ENCODE results near the gene RCL1.
"Not testable (repeated sequence)": the region's sequence is repeated elsewhere in the genome, so short reads cannot be mapped to it uniquely, and the experiment has no call there.

The RCL1 gene, protein sequence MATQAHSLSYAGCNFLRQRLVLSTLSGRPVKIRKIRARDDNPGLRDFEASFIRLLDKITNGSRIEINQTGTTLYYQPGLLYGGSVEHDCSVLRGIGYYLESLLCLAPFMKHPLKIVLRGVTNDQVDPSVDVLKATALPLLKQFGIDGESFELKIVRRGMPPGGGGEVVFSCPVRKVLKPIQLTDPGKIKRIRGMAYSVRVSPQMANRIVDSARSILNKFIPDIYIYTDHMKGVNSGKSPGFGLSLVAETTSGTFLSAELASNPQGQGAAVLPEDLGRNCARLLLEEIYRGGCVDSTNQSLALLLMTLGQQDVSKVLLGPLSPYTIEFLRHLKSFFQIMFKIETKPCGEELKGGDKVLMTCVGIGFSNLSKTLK

DNA sequence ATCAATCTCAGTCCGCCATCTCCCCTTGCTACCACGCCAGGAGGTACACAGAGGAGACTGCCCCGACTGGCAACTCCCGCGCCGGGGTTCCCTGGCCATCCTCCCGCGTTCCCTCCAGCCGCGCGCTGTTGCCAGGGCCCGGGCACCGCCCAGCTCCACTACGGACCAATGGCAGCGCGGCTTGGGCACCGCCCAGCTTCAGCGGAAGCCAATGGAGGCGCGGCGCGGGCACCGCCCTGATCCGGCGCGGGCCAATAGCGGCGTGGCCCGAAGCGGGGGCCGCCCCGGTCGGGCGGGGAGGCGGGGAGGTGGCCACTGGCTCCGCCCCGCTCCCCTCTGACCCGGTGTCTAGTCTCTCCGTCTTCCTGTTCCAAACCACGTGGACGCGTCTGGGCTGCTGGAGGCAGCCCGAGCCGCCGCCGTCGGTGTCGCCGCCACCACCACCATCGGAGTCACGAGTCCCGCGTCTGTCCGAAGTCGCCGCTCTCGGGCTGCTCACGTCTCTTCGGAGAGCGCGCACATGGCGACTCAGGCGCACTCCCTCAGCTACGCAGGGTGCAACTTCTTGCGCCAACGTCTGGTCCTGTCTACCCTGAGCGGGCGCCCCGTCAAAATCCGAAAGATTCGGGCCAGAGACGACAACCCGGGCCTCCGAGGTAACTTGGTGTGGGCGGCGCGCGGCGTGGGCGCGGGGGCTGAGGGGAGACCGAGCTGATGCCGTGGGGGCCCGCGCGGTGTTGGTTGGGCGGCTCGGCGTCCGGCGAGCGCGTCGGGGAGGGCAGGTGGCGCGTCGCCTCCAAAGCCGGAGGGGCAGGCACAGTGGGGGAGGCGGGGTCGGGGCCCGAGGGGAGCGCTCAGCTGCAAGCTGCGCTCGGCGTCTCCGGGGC, at the start of gene RCL1:
Gene RCL1, plus strand, starts transcription at position 373 of the 887 bp plus-strand sequence. Its CDS starts 148 bp downstream, at position 521.
- peak; percentile 83 for DNase-seq (ENCODE audit: low spot score)

DNA sequence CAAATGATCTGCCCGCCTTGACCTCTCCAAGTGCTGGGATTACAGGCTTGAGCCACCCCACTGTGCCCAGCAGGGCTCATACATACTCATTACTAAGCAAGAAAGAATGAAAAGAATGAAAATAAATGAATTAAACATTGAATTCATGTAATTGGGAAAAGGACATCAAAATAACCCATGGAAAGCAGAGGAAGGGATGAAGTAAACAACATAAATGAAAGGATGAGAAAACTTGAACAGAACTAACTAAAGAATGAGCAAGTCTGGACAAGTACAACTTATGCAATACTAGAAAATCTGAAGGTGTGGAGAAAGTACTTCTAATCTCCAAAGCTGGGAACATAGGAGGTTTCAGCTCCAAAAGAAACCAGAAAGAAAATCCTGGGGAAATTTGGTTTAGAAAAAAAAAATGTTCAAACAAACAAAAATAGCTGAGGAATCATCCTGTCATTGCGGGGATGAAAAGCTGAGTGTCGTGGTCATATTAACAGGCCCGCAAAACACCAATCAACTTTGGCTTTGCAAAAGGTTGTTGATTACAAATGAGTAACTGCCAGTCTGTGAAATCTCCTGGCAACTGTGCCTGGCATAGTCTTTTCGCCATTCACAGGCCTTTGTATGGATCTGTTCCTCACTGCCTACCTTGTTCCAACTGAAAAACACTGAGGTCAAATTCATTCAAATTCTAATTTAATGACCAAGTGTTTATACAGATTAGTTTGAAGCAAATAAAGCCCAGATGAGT, 49.4 kb upstream of the RCL1 start:
- no peak for DNase-seq (ENCODE audit: low spot score)

DNA sequence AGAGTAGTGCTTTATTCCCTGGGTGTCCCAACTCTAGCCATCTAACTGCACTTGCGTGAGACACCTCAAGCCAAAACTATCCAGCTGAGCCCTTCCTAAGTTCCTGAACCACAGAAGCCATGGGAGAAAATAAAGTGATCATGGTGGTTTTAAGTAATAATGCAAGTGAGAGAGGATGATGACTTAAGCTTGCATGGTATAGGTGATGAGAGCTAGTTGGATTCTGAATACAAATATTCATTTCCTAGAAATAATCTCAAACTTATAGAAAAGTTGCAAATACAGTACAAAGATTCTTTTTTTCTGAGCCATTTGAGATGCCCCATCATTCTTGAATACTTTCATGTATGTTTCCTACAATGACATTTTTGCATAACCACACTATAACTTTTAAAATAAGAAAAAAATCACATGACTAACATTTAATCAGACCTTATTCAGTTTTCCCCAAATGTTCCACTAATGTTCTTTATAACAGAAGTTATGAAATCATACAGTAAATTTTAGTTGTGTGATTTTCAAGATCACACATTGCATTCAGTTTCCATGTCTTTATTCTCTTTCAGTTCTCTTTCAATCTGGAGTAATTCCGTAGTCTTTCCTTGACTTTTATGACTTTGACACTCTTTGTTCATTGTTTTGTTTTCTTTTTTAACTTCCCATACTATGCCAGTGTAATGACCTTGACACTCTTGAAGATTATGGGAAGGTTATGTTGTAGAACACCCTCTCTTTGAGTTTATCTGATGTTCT, 46.3 kb upstream of the RCL1 start:
- no peak for DNase-seq (ENCODE audit: low spot score)

DNA sequence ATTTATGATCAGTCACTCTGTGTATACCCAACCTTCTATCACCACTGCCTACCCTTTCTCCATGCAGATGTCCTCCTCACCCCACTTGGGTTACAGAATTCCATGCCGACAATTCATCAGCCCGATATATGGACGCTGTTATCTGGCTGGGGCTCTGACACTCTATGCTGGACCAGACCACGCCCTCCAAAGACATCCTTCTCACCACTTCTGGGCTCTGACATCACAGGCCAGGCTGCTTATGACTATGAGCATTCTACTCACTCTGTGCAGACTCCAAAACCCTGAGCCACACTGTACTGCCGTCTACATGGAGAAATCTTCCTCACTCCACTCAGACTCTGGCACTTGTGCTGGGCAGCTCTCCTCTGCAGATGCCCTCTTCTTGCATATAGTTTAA, 44.1 kb upstream of the RCL1 start:
- DNase-seq (ENCODE audit: low spot score): no peak

DNA sequence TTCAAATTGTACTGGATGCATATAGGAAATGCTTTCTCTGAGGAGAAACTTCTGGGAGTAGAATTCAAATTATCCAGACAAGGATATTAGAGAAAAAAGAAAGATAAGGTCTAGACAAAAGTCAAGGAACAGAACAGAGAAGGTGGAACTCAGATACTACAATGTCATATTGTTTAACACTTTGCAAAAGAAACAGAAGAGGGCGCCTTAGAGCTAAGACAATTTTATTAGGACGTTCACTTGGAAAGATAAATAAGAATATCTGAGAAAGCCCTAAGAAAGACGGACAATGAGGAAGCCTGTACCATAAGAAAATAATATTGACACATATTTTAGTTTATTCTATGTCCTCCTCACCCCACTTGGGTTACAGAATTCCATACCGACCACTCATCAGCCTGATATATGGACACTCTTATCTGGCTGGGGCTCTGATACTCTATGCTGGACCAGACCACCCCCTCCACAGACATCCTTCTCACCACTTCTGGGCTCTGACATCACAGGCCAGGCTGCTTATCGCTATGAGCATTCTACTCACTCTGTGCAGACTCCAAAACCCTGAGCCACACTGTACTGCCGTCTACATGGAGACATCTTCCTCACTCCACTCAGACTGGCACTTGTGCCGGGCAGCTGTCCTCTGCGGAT, 42.6 kb upstream of the RCL1 start:
- DNase-seq (ENCODE audit: low spot score): no peak

DNA sequence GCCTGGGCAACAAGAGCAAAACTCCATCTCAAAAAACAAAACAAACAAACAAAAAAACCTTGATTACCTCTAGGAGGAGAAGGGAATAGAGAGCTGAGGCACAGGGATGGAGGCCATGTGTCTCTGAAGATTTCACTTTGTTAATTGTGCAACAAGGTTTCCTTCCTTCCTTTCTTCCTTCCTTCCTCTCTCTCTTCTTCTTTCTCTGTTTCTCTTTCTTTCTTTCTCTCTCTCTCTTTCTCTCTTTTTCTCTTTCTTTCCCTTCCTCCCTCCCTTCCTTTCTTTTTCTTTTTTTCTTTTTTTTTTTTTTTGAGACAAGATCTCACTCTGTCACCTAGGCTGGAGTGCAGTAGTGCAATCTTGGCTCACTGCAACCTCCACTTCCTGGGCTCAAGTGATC, 38.2 kb upstream of the RCL1 start:
- not testable (repeated sequence) for DNase-seq (ENCODE audit: low spot score)

DNA sequence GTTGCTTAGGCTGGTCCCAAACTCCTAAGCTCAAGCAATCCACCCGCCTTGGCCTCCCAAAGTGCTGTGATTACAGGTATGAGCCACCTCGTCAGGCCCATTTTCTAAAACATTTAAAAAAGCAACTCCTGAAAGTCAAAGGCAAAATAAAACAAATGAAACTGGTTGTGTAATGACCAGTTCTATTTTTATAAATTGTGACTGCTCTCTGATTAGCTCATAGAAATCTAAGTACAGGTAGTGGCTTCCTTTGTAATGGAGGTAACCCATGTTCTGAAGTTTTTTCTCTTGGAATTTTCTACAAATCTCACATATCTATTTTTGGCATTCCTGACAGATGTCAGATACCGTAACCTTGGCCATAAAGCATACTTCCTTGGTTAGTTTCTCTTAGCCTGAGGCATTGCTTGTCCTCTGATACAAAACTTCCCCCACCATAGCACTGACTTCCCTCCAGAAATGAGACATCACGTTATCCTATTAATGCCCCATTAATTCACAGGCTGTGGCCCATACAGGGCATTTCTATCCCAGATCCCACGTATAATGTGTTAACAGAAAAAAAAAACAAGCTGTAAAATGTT, 37.6 kb upstream of the RCL1 start:
- no peak for DNase-seq (ENCODE audit: low spot score)

DNA sequence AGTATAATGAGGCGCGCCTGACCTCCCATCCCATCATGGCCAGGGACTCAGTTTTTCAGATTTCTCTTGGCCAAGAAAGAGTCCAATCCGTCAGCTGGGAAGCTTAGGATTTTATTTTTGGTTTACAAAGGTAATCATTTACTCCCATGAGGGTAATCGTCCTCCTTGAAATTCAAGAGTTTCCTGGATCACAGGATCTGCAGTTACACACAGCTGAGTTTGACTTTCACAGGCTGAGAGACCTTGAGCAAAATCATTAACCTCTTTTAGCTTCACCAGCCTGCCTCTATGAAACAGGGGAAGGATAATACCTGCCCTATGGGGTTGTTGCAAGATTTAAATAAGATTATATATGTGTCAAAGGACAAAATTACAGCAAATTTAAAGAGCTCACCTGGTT, 36.3 kb upstream of the RCL1 start:
- DNase-seq (ENCODE audit: low spot score): no peak

DNA sequence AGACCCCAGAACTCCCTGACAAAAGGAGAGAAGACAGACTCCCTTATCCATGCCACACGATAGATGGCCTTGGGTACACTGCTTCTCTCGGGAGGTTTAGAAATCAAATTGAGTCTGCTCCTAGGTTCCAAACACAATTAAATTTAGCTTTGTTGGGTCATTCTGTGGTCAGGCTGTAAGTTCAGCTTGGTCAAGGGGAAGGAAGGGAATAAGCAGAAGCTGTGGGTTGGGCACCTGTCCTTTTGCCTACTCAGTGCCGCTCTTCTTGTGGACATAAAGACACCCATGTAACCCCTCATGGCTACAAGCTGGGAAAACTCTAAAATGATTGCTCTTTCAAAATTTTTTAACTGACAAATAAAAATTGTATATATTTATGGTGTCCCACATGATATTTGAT, 32.6 kb upstream of the RCL1 start:
- no peak for DNase-seq (ENCODE audit: low spot score)

DNA sequence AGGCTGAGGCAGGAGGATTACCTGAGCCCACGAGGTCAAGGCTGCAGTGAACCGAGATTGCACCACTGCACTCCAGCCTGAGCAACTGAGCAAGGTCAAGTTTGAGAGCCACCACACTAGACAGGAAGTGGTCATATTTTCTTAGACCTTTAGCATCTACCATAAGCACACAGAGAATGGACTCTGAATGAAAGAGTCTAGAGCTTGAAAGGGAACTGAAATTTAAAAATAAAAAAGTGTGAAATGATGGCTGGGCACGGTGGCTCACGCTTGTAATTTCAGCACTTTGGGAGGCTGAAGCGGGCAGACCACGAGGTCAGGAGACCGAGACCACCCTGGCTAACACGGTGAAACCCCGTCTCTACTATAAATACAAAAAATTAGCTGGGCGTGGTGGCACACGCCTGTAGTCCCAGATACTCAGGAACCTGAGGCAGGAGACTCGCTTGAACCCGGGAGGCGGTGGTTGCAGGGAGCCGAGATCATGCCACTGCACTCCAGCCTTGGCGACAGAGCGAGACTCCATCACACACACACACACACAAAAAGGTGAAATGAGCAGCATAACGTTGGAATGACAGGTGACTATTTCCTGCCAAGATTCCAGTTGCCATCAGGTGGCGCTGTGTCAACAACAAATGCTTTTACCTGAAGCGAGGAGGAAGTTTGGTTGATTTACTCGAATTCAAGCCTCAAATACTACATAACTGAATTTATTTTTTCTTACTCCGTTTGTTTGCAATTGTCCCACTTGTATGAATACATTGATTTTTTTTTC, 30.4 kb upstream of the RCL1 start:
- DNase-seq (ENCODE audit: low spot score): peak; percentile 20

DNA sequence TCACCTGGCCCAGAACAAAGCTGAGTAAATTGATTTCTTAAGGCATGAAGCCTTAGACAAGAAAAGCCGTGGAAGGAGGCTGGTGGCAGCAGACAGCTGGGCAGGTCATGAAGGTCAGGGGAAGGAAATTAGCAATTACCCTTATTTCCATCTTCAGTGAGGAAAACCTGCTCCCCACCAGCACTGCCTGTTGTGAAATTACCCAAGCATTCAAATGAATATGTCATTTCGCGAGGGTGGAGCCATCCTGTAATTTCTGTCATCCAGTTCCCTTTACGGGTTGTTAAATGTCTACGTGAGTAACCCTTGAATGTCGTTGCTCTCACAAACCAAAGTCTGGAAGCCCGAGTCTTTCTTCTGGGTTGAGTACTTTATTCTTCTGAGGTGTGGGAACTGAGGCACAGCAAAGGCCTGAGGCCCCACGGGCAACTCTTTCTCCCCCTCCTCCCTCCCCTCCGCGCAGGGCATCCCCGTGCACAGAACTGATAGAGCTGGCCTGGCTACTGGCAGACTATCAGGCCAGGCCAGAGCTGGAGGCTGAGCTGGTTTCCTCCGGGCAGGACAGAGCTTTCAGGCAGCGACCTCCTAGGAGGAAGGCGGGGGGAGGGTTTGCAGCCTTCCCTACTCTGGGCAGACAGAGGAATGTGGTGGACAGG, 29.7 kb upstream of the RCL1 start:
- no peak for DNase-seq (ENCODE audit: low spot score)

DNA sequence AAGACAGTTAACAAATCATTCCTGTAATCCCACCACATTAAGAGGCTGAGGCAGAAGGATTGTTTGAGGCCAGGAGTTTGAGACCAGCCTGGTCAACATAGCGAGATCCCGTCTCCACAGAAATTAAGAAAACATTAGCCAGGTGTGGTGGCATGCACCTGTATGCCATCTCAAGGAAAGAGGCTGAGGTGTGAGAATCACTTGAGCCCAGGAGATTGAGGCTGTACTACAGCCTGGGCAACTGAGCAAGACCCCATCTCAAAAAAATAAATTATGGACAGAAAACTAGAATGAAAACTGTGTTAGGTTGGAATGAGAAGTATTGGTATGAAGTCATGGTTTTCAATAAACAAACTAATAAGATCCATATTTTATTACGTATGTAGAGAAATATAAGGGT, 28.7 kb upstream of the RCL1 start:
- DNase-seq (ENCODE audit: low spot score): no peak

DNA sequence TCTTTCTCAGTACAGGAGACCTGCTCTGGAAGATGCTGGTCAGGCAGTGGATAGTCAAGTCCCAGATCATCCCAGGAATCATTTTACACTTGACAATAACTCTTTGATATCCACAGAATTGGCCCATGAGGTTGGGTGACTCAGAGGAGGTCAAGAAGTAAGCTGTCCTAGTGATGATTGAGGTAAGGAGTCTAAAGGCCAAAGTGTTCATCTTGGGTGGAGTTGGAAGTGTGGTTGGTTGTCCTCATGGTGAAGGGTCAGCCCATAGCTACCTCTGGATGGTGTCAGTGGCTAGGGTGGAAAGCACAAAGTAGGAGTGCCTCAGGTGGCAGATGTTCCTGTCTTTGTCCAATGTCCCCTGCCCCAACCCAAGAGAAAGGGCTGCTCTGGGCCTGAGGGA, 24.1 kb upstream of the RCL1 start:
- DNase-seq (ENCODE audit: low spot score): no peak

DNA sequence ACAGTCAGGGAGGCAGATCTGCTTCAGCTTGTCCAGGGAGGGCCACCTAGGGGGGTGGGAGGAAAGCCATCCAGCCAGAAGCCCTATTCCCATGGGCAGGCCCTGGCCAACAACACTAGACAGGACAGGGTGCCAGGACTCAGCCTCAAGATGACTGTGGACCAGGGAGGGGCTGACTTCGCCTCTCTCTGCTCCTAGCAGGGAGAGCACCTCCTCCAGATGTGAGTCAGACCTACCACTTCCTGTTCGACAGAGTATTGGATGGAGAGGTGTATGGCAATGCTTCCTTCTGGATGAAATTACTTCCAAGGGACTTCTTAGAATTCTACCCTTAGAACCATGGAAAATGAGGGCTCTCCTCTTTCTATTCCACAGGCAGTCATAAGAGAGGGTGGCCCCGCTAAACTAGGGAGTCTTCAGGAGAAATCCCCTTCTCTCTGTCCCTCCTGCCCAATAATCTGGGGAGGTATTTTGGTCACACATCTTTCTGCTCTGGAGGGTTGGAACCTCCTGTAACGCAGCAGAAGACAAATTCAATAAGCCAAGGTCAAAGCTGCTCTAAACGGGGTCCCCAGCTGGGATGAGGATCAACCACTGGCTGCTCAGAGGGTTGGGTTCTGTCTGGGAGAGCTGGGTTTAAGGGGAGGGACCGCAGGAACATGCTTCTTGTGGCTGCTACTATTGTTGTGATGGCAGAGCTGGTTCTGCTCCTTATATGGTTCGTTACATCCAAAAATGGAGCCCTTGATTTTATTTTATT, 23.2 kb upstream of the RCL1 start:
- DNase-seq (ENCODE audit: low spot score): no peak

DNA sequence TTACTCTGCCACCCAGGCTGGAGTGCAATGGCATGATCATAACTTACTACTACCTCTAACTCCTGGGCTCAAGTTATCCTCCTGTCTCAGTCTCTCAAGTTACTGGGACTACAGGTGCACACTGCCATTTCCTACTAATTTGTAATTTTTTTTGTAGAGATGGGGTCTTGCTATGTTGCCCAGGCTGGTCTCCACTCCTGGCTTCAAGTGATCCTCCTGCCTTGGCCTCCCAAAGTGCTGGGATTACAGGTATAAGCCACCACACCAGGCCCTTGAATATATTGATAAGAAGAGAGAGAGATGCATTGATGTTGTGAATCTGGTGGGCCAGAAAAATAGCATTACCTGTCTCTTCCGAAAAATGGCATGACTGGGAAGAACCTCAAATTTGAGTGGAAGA, 21.0 kb upstream of the RCL1 start:
- no peak for DNase-seq (ENCODE audit: low spot score)

DNA sequence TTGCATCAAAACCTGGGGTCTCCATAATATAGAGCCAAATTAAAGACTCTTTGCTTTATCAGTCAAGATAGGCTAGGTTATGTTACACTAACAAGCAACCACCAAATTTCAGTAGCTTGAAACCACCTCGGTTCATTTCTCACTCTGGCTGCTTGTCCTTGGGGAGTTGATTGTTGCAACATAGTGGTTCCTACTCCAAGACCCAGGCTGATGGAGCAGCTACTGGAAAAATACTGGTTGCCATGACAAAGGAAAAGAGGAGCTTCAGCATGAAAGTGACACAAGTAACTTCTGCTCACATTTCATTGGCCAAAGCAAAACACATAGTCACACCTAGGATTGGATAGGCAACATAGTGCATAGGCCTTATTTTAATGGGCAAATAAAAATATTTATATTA, 18.5 kb upstream of the RCL1 start:
- no peak for DNase-seq (ENCODE audit: low spot score)

DNA sequence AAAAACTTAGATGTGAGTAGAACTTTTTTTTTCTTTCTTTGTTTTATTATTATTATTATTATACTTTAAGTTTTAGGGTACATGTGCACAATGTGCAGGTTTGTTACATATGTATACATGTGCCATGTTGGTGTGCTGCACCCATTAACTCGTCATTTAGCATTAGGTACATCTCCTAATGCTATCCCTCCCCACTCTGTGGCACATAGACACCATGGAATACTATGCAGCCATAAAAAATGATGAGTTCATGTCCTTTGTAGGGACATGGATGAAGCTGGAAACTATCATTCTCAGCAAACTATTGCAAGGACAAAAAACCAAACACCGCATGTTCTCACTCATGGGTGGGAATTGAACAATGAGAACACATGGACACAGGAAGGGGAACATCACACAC, 17.8 kb upstream of the RCL1 start:
- not testable (repeated sequence) for DNase-seq (ENCODE audit: low spot score)

DNA sequence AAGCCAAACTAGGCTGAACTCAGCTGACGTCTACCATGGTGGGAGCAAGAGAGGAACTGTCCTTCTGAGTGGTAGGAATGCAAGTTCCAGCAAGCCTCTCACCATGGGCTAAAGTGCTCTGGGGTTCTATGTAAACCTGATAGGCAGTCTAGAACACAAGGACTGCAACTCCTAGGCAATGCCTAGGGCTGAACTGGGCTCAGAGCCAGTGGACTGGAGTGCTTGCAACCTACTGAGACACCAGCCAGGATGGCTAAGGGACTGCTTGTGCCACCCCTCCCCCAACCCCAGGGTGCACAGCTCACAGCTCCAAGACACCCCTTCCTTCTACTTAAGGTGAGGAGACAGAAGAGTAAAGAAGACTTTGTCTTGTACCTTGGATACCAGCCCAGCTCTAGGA, 12.1 kb upstream of the RCL1 start:
- no peak for DNase-seq (ENCODE audit: low spot score)

DNA sequence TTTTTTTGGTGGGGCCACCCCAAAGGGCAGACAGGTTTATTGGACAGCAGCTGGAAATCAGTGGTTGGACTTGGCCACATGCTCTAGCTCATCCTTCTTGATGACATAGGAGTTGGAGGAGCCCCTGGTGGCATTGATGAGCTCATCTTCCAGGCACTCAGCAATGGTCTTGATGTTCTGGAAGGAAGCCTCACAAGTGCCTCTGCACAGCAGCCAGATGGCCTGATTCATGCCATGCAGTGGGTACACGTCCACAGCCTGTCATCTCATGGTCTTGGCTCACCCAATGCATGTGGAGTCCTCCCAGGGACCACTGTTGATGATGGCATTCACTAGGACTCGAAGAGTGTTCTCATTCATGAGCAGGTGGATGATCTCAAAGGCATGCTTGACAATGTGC, 11.3 kb upstream of the RCL1 start:
- no peak for DNase-seq (ENCODE audit: low spot score)

All from HuH-7 (cell line).